Panc1 (cell line): ENCODE results near the gene SPECC1.
A peak's percentile ranks its signal among the peaks of the same experiment; 100 is the strongest.

Source experiments
- CTCF ChIP-seq: fragments of 450-650 bp; IDR thresholded peaks from 2 replicates; pipeline ENCODE4 v1.5.1; 2017; ENCODE audit warnings: mild to moderate bottlenecking
- REST ChIP-seq, 2 experiments: IDR thresholded peaks; 2 replicates each; pipeline ENCODE4 v1.6.1; 2011 to 2012; ENCODE audit warnings: low read depth in 2 of 2, control low read depth in 1 of 2, low read length in 1 of 2, mild to moderate bottlenecking in 1 of 2, moderate library complexity in 1 of 2; ENCODE audit not compliant: insufficient read depth in 1 of 2

GRCh38 chr17:20010099-20010863 is 1.1 kb downstream of the SPECC1 start:
- TF ChIP-seq CTCF: peak; percentile 50
- TF ChIP-seq REST (IDR thresholded peaks at IDR 0.05; ENCODE audit: insufficient read depth in 1 of 2, low read depth in 2 of 2, low read length in 1 of 2): no peak
